Sigmoid colon (tissue), 7 donors: Measurements from ENCODE around the gene FCHSD2. TPM values are rescaled to one million over a fixed set of nuclear protein-coding genes. Genes with fewer than 3 reads are reported as not detected.

Experiments used
- DNase-seq: peaks from one replicate; pipeline ENCODE4 v3.0.0-alpha.2; 2019
- H3K27ac ChIP-seq, 4 donors: fragments of 200-600 bp; sonication (generic); one replicate each; pipeline ENCODE4 v1.5.1; 2016 to 2019; ENCODE audit warnings: mild to moderate bottlenecking in 1 of 4
- H3K27me3 ChIP-seq, 3 donors: fragments of 200-600 bp; sonication (generic); one replicate each; pipeline ENCODE4 v1.5.1; 2019; ENCODE audit warnings: mild to moderate bottlenecking in 1 of 3
- H3K36me3 ChIP-seq, 4 donors: fragments of 200-600 bp; sonication (generic); one replicate each; pipeline ENCODE4 v1.5.1; 2016 to 2019
- H3K4me1 ChIP-seq, 4 donors: fragments of 200-600 bp; sonication (generic); one replicate each; pipeline ENCODE4 v1.5.1; 2017 to 2019
- H3K4me3 ChIP-seq, 4 donors: fragments of 200-600 bp; sonication (generic); one replicate each; pipeline ENCODE4 v1.5.1; 2017 to 2019; ENCODE audit warnings: mild to moderate bottlenecking in 2 of 4, moderate library complexity in 1 of 4
- H3K9me3 ChIP-seq, 4 donors: fragments of 200-600 bp in 3 of 4; sonication (generic) in 3 of 4; one replicate each; pipeline versions ENCODE4 v1.5.1 to v1.6.1; 2013 to 2019
- EP300 ChIP-seq, 4 donors: sonication (generic); formaldehyde crosslinking; IDR thresholded peaks; one replicate each; pipeline ENCODE4 v1.6.1; 2017; ENCODE audit warnings: antibody characterized with exemption in 4 of 4
- POLR2A ChIP-seq, 2 donors: fragments of 450-650 bp; IDR thresholded peaks; one replicate each; pipeline ENCODE4 v1.6.1; 2016; ENCODE audit warnings: antibody characterized with exemption in 2 of 2, mild to moderate bottlenecking in 2 of 2, moderate library complexity in 2 of 2
- POLR2AphosphoS5 ChIP-seq, 4 donors: sonication (generic); formaldehyde crosslinking; IDR thresholded peaks; one replicate each; pipeline ENCODE4 v1.6.1; 2017; ENCODE audit warnings: antibody characterized with exemption in 4 of 4
- WGBS, 2 donors: extraction: QIAGEN DNeasy Blood & Tissue Kit; methylation state at CpG; one replicate each; pipeline ENCODE4 v1.1.7; 2013; 5-methylcytosine and 5-hydroxymethylcytosine counted together
- intact Hi-C: fragments of 100-400 bp; cut with DNase I; formaldehyde crosslinking; loops from one replicate; pipeline ENCODE4 v1.15.1; 2023
- polyA plus RNA-seq, 3 donors: library from polyadenylated mRNA; stranded (reverse); fragments of 200-250 nt; gene quantifications; one replicate each; pipeline ENCODE4 v1.2.3, GENCODE V29; 2013
- total RNA-seq, 4 donors: library from RNA; depleted of rRNA; stranded (reverse); fragments of >200 nt; gene quantifications; one replicate each; pipeline ENCODE4 v1.1.0, GENCODE V29; 2016
- TF ChIP-seq, protein P1 (sequence below), 4 experiments: fragments of 450-650 bp in 3 of 4; fragments of 200-600 bp in 1 of 4; IDR thresholded peaks; one replicate each; pipeline ENCODE4 v1.5.1; 2016 to 2019; ENCODE audit warnings: antibody characterized with exemption in 4 of 4, mild to moderate bottlenecking in 3 of 4, moderate library complexity in 2 of 4
- donor health status: healthy with polysubstance abuse.
- donor health status: Bipolar disorder and iron deficiency.
- donor health status: healthy.

The FCHSD2 gene
- total and polyA plus RNA-seq, 7 donors = 6.9 to 36.3 (median 18.6) TPM

DNA sequence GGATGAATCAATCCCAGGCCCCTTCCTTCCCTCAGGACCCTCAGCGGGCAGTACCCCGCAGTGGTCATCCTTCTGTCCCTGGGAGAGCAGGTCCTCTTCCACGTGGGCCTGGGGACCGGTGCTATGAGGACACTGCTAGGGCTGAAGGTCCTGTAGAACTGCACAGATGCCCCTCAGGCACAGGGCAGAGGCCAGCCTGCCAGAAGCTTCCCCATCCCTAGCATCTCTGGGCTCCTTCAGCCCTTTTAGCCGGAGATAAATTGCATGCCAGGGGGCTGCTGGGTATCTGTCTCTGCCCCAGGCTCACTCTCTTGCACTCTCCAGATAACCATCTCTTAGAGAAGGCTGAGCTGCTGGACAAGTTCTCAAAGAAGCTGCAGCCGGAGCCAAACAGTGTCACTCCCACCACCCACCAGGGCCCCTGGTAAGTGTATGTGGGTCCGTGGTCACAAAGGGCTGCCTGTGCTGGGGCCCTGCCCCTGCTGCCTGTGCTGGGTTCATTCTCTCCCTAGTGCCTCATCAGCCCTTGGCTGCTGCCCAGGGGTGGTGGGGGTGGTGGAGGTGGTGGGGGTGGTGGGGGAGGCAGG is 325.6 kb downstream of the FCHSD2 start:
- 73 to 85% methylated on average over 7 of the region's 7 CpGs for WGBS, 2 donors
- peaks cover 0 to 45% (median 42%) of the 10 kb centered on the region in 4 donors for H3K4me1 ChIP-seq
- H3K9me3 ChIP-seq = no peaks in the 10 kb centered on the region
- peaks cover 0 to 21% (median 8%) of the 10 kb centered on the region in 4 donors for H3K36me3 ChIP-seq
- H3K4me3 ChIP-seq = peak overlapping the region in 1 of 4 donors; percentile 92
- intact Hi-C loops = no loop called here
- H3K27ac ChIP-seq = no peak overlapping the region
- no peak for TF ChIP-seq POLR2AphosphoS5 (IDR thresholded peaks at IDR 0.05)
- no peak for TF ChIP-seq POLR2A (IDR thresholded peaks at IDR 0.05)
- TF ChIP-seq EP300 (IDR thresholded peaks at IDR 0.05) = no peak
- TF ChIP-seq, protein P1, sequence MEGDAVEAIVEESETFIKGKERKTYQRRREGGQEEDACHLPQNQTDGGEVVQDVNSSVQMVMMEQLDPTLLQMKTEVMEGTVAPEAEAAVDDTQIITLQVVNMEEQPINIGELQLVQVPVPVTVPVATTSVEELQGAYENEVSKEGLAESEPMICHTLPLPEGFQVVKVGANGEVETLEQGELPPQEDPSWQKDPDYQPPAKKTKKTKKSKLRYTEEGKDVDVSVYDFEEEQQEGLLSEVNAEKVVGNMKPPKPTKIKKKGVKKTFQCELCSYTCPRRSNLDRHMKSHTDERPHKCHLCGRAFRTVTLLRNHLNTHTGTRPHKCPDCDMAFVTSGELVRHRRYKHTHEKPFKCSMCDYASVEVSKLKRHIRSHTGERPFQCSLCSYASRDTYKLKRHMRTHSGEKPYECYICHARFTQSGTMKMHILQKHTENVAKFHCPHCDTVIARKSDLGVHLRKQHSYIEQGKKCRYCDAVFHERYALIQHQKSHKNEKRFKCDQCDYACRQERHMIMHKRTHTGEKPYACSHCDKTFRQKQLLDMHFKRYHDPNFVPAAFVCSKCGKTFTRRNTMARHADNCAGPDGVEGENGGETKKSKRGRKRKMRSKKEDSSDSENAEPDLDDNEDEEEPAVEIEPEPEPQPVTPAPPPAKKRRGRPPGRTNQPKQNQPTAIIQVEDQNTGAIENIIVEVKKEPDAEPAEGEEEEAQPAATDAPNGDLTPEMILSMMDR (IDR thresholded peaks at IDR 0.05) = no peak
- no peaks in the 10 kb centered on the region for H3K27me3 ChIP-seq
- no peak for DNase-seq

DNA sequence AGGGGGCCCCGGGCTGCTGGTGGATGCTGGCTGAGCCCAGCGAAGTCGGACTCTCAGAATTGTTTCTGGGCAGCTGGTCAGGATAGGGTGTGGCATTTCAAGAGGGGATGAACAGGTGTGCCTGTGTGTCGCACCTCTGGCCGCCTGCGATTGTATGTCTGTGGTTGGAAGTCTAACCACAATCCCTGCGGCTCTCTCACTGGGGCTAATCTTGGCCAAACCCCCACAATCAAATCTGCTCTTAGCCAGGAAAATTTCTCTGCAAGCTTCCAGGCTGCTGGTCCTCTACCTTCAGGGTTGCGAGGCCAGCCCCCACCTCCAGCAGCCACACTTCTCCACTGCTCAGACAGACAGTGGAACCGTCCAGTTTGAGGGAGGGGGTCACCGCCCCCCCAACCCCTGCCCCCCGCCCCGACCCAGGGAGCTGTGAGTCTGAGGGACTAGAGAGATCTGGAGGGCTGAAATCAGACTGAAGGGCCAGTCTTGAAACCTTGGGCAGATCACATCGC is 327.0 kb downstream of the FCHSD2 start:
- Histone ChIP-seq H3K27ac (peak overlapping the region; percentile 87 to 93 (median 92)), H3K27me3 (no peaks in the 10 kb centered on the region), H3K36me3 (peaks cover 0 to 21% (median 8%) of the 10 kb centered on the region in 4 donors), H3K4me1 (peaks cover 0 to 39% (median 37%) of the 10 kb centered on the region in 4 donors), H3K9me3 (no peaks in the 10 kb centered on the region), H3K4me3 (peak overlapping the region; percentile 73 to 94 (median 84))
- no peak for DNase-seq
- 9 to 10% methylated on average over 13 of the region's 13 CpGs for WGBS, 2 donors
- intact Hi-C loops = loop anchor here (2.0 kb wide), 2 partner anchors 22 to 90 kb away; no protein-coding TSS in a partner anchor
- no peak for TF ChIP-seq EP300 (IDR thresholded peaks at IDR 0.05)
- no peak for TF ChIP-seq POLR2AphosphoS5 (IDR thresholded peaks at IDR 0.05)
- no peak for TF ChIP-seq POLR2A (IDR thresholded peaks at IDR 0.05)
- TF ChIP-seq, protein P1 (IDR thresholded peaks at IDR 0.05) = no peak

DNA sequence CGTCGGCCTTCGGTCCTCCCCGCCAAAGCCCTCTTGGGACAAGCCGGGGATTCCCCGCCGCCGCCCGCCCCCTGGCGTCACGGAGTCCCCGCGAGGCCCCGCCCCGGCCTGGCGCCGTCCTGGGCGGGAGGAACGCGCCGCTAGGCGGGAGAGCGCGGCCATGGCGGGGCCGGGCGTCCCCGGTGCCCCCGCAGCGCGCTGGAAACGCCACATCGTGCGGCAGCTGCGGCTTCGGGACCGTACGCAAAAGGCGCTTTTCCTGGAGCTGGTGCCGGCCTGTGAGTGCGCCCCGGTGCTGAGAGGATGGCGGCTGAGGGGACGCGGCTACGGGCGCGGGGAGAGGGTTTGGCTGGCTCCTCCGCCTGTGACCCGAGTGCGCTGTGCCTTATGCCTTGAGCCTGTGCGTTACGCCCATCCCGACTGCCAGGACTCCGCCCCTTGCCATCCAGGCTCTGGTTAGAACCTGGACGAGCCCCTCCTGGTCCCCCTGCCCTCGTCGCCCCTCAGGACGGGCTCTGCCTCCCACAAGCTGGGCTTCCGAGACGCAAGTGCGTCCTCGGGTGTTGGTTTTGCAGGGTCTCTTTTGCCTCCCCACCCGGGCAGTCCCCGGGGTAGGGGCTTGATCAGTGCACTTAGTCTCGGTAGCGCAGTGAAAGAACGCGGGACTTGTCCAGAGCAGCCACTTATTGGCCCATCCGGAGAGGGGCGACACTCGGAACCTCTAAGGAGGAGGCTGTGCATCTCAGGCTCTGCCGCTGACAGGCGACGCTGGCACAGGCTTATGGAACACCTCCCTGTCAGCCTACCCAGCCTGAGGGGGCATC is 327.6 kb downstream of the FCHSD2 start, which contains the start of gene ATG16L2:
Gene ATG16L2 (plus strand): TSS at position 126 of the 824 bp plus-strand sequence. CDS start 35 bp downstream, at position 161.
- TF ChIP-seq, protein P1 (IDR thresholded peaks at IDR 0.05) = peak in 1 of 4 experiments; percentile 5
- TF ChIP-seq POLR2AphosphoS5 (IDR thresholded peaks at IDR 0.05) (peak; percentile 41 to 75 (median 61)), POLR2A (IDR thresholded peaks at IDR 0.05) (peak; percentile 29 to 69), EP300 (IDR thresholded peaks at IDR 0.05) (no peak)
- Histone ChIP-seq H3K27ac (peak within 1 kb of the TSS; percentile 87 to 93 (median 92)), H3K36me3 (peaks cover 0 to 23% (median 8%) of the 10 kb centered on the region in 4 donors), H3K4me3 (peak within 1 kb of the TSS; percentile 73 to 94 (median 84)), H3K27me3 (no peaks in the 10 kb centered on the region), H3K9me3 (no peaks in the 10 kb centered on the region), H3K4me1 (peaks cover 0 to 39% (median 37%) of the 10 kb centered on the region in 4 donors)
- intact Hi-C loops = loop anchor here (2.0 kb wide), 2 partner anchors 22 to 90 kb away; no protein-coding TSS in a partner anchor
- WGBS, 2 donors = 0 to 1% methylated on average over 75 of the region's 75 CpGs
- peak; percentile 93 for DNase-seq

DNA sequence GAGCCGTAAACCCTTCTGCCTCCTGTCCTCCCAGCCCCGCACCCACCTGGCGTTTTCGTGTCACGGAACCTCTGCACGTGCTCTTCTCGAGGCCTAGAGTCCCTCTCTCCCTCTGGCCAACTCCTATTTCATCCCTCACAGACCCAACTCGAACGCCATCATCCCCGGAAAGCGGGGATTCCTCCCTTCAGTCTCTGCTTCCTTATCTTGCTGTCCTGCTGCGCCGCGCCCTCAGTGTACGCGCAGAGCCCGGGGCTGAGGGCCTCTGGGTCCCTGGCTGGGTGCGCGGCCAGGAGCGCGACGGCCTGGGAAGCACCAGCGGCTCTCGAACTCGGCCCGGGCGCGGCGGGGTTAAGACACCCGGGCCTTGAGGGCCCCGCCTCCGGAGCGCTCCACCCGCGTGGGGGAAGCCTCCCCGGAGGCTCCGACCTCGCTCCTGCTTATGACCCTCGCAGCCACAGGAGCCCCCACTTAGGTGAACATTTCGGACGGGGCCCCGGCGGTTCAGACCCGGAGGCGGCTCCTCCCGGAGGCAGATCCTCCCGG is 328.3 kb downstream of the FCHSD2 start:
- Histone ChIP-seq H3K9me3 (no peaks in the 10 kb centered on the region), H3K27ac (peak overlapping the region; percentile 87 to 93 (median 92)), H3K4me1 (peaks cover 0 to 39% (median 37%) of the 10 kb centered on the region in 4 donors), H3K27me3 (no peaks in the 10 kb centered on the region), H3K36me3 (peaks cover 0 to 23% (median 8%) of the 10 kb centered on the region in 4 donors), H3K4me3 (peak overlapping the region; percentile 73 to 94 (median 84))
- TF ChIP-seq EP300 (IDR thresholded peaks at IDR 0.05) = peak in 1 of 4 donors; percentile 45
- TF ChIP-seq POLR2AphosphoS5 (IDR thresholded peaks at IDR 0.05) = peak in 3 of 4 donors; percentile 66 to 69 (median 67)
- peak; percentile 42 to 49 for TF ChIP-seq POLR2A (IDR thresholded peaks at IDR 0.05)
- TF ChIP-seq, protein P1 (IDR thresholded peaks at IDR 0.05) = no peak
- 0% methylated on average over 47 of the region's 47 CpGs for WGBS, 2 donors
- DNase-seq = peak; percentile 92
- intact Hi-C loops = loop anchor here (2.0 kb wide), 2 partner anchors 21 to 89 kb away; no protein-coding TSS in a partner anchor
